DMS53 treated with DMSO at 0.1 percent for 48 hours (cell line): ENCODE measurements around the gene RPL28.
"Not testable (repeated sequence)": the region's sequence is repeated elsewhere in the genome, so short reads cannot be mapped to it uniquely, and the experiment has no call there.

Source experiments
- DNase-seq: peaks from one replicate; lab custom pipeline; 2025; ENCODE audit not compliant: unreplicated experiment; lab: John Stamatoyannopoulos, UW

The RPL28 gene

DNA sequence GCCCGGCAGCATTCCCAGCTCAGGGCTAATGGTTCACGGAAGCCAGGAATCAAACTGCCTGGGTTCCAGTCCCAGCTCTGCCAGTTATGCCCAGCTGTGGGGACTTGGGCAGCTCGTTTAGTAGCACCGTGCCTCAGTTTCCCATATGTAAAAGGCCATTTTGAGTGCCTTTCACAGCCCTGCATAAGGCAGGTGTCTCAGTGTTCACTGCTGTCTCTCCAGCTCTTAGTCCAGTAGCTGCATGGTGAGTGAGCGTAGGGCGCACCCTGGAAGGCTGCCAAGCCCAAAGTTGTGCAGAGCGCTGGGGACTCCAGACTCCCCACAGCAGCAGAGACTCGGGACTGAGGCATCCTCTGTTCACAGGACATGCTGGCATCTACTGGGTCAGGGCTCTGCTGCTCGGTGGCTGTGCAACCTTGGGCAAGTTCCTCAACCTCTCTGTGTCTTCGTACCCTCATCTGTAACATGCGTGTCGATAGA lies 5.5 kb downstream of the RPL28 start:
- no peak for DNase-seq

DNA sequence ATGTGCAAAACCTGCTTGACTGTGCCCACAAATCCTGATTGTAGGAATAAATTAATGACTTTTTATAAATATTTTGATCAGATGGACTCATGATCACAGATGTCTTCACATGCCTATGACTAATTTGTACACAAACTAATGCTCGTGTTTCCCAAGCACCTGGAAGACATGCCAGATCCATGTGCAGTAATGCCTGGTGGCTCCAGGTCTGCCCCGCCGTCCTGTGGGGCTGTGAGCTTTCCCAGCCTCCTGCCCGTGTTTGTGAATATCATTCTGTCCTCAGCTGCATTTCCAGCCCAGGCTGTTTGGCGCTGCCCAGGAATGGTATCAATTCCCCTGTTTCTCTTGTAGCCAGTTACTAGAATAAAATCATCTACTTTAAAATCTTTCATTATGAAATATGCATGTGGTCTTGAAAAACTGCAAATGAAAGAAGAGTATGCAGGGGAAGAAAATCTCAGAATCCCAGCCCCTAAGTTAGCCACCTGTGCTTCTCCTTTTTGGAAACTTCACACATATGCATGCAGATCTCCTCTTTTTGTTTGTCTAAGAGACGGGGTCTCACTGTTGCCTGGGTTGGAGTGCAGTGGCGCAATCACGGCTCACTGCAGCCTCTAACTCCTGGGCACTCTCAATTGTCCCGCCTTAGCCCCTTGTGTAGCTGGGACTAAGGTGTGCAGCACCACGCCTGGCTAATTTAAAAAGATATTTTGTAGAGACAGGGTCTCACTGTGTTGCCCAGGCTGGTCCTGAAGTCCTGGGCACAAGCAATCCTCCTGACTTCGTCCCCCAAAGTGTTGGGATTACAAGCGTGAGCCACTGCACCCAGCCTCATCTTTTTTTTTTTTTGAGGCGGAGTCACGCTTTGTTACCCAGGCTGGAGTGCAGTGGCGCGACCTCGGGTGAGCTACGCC lies 6.2 kb downstream of the RPL28 start:
- no peak for DNase-seq

- no peak for DNase-seq
These were observed 7.4 kb downstream of the RPL28 start for GRCh38 chr19:55392820-55393761.

- no peak for DNase-seq
These were observed 12.6 kb downstream of the RPL28 start for GRCh38 chr19:55398200-55398925.

DNA sequence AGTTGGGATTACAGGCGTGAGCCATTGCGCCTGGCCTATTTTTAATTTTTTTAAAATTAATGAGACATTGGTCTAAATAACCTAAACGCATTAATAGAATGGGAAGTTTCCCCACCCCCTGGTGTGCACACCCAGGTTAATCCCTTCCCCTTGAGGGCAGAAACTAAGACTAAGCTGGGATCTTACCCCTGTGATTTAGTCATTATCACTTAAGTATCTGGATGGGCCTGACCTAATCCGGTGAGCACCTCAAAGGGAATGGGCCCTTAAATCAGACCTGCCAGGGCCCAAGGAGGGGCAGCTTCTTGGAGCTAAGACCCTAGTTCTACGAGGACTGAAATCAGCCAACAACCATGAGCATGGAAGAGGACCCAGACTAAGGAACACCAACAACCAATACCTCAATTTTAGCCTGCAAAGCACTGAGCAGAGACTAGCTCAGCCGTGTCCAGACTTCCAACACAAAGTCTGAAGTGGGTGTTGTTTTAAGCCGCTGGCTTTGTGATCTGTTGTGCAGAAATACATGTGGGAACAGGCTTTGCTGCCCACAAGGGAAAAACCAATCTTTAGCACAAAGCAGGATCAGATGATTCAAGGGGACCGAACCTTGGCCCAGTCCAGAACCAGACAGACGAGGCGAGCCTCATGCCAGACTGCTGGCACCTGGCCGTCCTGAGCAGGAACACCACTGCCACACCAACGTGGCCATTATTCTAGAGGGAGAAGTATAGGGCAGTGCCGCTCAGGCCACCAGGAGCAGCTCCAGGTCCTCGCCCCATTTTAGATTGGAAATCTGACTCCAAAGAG lies 14.8 kb downstream of the RPL28 start:
- DNase-seq, result no peak

- DNase-seq, result not testable (repeated sequence)
These were observed 15.7 kb downstream of the RPL28 start for GRCh38 chr19:55401390-55401789.

DNA sequence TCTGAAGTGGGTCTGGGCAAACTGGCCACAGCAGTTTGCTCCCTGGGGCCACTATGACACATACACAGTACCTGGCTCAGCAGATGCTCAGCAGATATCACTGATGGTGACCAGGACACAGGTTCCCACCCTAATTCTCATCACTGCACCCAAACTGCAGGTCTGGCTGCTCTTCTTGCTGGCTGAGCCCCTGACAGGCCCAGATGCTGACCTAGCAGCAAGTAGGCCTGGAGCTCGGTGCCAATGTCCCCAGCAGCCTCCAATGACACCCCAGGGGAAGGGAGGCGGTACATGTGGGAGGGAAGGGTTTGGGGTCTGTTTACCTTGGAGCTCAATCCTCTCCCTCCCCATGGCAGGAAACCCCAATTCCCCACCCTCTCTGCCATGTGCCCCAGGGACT lies 16.8 kb downstream of the RPL28 start:
- DNase-seq, result no peak

DNA sequence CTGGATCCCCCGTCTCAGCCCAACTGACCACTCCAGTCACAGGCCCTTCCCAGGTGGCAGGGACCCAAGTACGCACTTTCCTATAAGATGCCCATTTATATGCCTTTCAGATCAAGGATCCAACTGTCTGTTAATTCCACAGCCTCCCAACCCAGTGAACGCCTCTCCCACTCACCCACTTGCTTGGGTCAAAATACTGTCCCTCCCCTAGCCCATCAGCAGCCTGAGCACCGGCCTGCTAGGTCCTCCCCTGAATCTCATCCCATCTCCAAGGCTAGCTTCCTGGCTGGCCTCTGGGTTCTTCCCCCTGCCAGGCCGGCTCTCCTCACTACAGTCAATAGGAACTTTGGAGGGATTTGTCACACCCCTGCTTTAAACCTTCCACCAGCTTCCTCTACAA lies 19.9 kb downstream of the RPL28 start:
- no peak for DNase-seq

GRCh38 chr19:55406091-55406825 lies 20.5 kb downstream of the RPL28 start:
- no peak for DNase-seq

- no peak for DNase-seq
These were observed 21.3 kb downstream of the RPL28 start for GRCh38 chr19:55406826-55407549.

DNA sequence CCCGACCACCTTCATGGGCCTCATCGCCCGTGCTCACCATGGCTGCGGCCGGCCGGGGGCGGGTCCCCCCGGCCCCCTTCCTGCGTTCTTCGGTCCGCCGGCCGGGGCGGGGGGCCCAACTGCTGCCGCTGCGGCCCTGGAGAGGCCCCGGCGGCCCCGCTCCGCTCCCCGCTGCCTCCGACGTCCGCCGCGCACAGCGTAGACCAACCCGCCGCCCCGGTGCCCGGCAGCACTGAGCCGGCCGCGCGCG lies 21.7 kb downstream of the RPL28 start, which contains the start of gene UBE2S:
Gene UBE2S (minus strand): TSS at position 239 of the 250 bp plus-strand sequence. CDS start 199 bp downstream, at position 40.
- not testable (repeated sequence) for DNase-seq

DNA sequence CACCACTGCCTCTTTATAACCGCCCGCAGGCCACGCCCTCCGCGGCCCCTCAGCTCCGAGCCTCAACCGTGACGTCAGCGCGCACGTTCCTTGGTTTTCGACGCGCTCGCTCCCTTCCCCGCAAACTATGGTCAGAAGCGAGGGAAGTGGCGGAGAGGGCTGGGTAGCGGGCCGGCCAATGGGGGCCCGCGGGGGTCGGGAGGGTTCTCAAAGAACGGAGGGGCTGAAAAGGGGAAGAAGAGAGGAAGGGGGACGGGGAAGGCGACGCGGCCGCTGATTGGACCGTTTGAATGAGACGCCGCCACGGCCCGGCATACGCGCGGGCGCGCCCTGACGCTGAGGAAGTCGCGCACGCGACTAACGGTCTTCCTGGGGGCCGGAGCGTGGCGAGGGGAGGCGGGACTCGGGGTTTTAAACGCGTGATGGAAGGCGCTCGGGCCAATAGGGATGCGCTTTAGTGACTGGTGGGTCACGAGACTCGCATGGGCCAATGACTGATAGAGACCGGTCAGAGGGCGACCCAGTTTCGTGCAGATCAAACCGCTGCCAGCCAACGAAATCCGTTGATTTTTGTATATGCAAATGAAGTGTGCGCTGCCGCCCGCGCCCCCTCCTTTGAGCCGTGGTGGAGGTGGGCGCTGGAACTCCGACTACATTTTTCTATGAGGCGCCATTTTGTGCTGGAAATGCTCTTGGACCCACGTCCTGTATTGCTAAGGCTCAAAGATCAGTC lies 22.2 kb downstream of the RPL28 start:
- peak; percentile 96 for DNase-seq

DNA sequence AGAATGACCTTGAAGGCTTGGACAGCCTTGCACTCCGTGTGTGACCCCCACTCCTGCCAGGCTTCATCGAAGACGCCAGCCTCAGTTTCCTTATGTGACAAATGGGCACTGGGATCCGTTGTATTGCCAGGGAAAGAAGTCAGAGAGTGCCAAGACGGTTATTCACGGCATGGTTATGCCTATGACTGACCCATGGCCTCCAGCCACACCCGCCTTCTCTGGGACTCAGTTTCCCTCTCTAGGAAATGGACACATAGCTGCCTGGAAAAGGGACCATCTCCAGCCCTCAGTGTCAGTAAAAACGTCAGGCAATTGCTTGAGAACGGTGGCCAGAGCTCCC lies 22.8 kb downstream of the RPL28 start:
- DNase-seq, result no peak

GRCh38 chr19:55409179-55409578 lies 23.4 kb downstream of the RPL28 start:
- DNase-seq, result not testable (repeated sequence)

- DNase-seq, result no peak
These were observed 24.4 kb downstream of the RPL28 start for GRCh38 chr19:55410168-55410567.

GRCh38 chr19:55418185-55418584 lies 32.5 kb downstream of the RPL28 start:
- peak; percentile 46 for DNase-seq

DNA sequence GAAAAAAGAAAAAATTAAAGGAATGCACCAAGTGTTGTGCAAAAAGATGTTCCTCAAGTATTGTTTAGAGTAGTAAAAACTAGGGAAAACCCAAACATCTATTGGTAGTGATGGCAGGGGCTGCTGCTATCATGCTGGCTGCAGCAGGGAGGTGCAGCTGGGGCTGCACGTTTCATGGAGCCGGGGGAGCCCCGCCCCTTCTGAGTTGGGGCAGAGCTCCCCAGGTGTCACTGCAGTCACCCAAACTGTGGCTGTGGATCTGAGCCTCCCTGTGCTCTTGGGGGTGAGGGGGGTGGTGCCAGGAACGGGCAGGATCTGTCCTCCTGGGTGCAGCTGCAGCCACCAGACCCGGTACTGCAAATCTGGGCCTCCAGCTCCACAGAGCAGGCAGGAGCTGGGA lies 33.4 kb downstream of the RPL28 start:
- DNase-seq, result no peak

- DNase-seq, result no peak
These were observed 34.0 kb downstream of the RPL28 start for GRCh38 chr19:55419624-55420236.
